Measurements from ENCODE around the gene FCGR3A. TPM values are rescaled to one million over a fixed set of nuclear protein-coding genes. Genes with fewer than 3 reads are reported as not detected.
"Not testable (repeated sequence)": the region's sequence is repeated elsewhere in the genome, so short reads cannot be mapped to it uniquely, and the experiment has no call there.

Gene FCGR3A
- total RNA-seq, 4 donors from 2014 or later, result 7.6 to 18.7 (median 10.2) TPM

DNA sequence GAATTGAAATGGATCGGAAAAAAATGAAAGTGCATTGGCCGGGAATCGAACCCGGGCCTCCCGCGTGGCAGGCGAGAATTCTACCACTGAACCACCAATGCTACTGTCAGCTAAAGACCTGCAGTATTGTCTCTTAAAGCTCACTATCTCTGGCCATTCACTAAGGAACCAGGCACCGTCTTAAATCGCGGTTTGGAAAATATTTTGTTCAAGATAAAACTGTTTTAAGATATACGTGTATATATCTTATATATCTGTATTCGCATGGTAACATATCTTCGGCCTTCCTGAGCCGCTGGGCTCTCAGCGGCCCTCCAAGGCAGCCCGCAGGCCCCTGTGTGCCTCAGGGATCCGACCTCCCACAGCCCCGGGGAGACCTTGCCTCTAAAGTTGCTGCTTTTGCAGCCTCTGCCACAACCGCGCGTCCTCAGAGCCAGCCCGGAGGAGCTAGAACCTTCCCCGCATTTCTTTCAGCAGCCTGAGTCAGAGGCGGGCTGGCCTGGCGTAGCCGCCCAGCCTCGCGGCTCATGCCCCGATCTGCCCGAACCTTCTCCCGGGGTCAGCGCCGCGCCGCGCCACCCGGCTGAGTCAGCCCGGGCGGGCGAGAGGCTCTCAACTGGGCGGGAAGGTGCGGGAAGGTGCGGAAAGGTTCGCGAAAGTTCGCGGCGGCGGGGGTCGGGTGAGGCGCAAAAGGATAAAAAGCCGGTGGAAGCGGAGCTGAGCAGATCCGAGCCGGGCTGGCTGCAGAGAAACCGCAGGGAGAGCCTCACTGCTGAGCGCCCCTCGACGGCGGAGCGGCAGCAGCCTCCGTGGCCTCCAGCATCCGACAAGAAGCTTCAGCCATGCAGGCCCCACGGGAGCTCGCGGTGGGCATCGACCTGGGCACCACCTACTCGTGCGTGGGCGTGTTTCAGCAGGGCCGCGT, 25.5 kb downstream of the FCGR3A start, which contains the start of gene HSPA6:
Gene HSPA6 (plus strand): TSS at position 724 of the 925 bp plus-strand sequence. CDS start 119 bp downstream, at position 843.
- H3K36me3 ChIP-seq; H3K9me3 ChIP-seq; H3K4me1 ChIP-seq; intact Hi-C loops (cut with DNase I); H3K27me3 ChIP-seq: not testable (repeated sequence)
- Histone ChIP-seq H3K27ac (replicated peaks in 1 of 4) (peak within 1 kb of the TSS; percentile 68 to 85 (median 85)), H3K4me3 (peak within 1 kb of the TSS; percentile 66 to 84 (median 78))
- peak in 1 of 2 donors; percentile 38 for TF ChIP-seq POLR2AphosphoS5 (IDR thresholded peaks at IDR 0.05)
- DNase-seq (ENCODE audit: extremely low spot score), result peak; percentile 94
- WGBS, result 0% methylated on average over 18 of the region's 72 CpGs

GRCh38 chr1:161523041-161523816, 26.4 kb downstream of the FCGR3A start:
- intact Hi-C loops (cut with DNase I); H3K27me3 ChIP-seq; DNase-seq (ENCODE audit: extremely low spot score); H3K4me1 ChIP-seq; H3K36me3 ChIP-seq; H3K9me3 ChIP-seq: not testable (repeated sequence)
- peak overlapping the region in 2 of 4 donors; percentile 85 for H3K27ac ChIP-seq (replicated peaks in 1 of 4)
- WGBS, result 77% methylated on average over 16 of the region's 20 CpGs
- peak overlapping the region; percentile 66 to 84 (median 78) for H3K4me3 ChIP-seq

DNA sequence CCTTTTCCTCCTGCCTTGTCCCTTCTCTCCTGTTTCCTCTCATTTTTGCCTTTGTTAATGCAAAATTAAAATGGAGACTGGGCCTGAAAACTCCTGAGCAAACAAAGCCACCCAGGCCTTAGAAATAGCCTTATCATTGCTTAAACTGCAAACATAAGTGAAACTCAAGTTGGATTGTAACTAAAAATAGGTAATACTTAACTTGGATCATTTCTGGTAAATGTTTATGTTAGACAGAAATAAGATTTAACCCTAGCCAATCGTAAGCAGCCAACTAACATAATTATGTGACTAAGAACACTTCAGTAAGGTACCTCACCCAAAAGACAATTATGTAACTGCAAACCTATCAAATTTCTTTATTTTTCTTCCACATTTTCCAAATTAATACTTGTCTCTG, 35.7 kb downstream of the FCGR3A start:
- 60% methylated on average over 1 of the region's 1 CpG for WGBS
- Histone ChIP-seq H3K4me1 (peaks cover 0 to 28% (median 24%) of the 10 kb centered on the region in 4 donors), H3K27ac (replicated peaks in 1 of 4) (peak overlapping the region; percentile 54 to 78 (median 72))
- intact Hi-C loops (cut with DNase I); H3K36me3 ChIP-seq; DNase-seq (ENCODE audit: extremely low spot score); H3K4me3 ChIP-seq; H3K27me3 ChIP-seq; H3K9me3 ChIP-seq: not testable (repeated sequence)

GRCh38 chr1:161513448-161513780, 36.2 kb downstream of the FCGR3A start:
- WGBS, result no CpG with 5 or more reads among the region's 1 CpG
- Histone ChIP-seq H3K4me1 (peaks cover 0 to 28% (median 24%) of the 10 kb centered on the region in 4 donors), H3K27ac (replicated peaks in 1 of 4) (peak overlapping the region; percentile 54 to 78 (median 72))
- H3K4me3 ChIP-seq; H3K27me3 ChIP-seq; intact Hi-C loops (cut with DNase I); H3K9me3 ChIP-seq; DNase-seq (ENCODE audit: extremely low spot score); H3K36me3 ChIP-seq: not testable (repeated sequence)

GRCh38 chr1:161512636-161513447, 36.8 kb downstream of the FCGR3A start:
- intact Hi-C loops (cut with DNase I); DNase-seq (ENCODE audit: extremely low spot score); H3K27me3 ChIP-seq; H3K4me3 ChIP-seq; H3K9me3 ChIP-seq; H3K36me3 ChIP-seq: not testable (repeated sequence)
- Histone ChIP-seq H3K4me1 (peaks cover 0 to 28% (median 24%) of the 10 kb centered on the region in 4 donors), H3K27ac (replicated peaks in 1 of 4) (peak overlapping the region in 1 of 4 donors; percentile 12)
- WGBS, result 90% methylated on average over 6 of the region's 6 CpGs

DNA sequence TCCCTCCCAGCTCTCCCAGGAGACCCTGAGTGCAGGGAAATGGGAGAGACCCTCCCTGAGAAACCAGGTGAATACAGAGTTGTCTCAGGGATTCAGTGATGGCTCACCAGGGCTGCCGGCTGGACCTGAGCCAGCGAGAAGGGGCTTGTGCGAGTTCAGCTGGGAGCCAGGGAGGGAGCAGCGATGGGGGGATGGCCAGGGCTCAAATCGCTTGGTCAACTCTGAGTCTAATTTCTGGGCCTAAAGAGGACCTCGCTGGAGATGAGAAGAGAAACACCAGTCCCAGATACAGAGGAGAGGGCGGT, 37.9 kb downstream of the FCGR3A start:
- no peak for DNase-seq (ENCODE audit: extremely low spot score)
- 79% methylated on average over 7 of the region's 7 CpGs for WGBS
- no peak for TF ChIP-seq POLR2A (IDR thresholded peaks at IDR 0.05; ENCODE audit: low read depth)

DNA sequence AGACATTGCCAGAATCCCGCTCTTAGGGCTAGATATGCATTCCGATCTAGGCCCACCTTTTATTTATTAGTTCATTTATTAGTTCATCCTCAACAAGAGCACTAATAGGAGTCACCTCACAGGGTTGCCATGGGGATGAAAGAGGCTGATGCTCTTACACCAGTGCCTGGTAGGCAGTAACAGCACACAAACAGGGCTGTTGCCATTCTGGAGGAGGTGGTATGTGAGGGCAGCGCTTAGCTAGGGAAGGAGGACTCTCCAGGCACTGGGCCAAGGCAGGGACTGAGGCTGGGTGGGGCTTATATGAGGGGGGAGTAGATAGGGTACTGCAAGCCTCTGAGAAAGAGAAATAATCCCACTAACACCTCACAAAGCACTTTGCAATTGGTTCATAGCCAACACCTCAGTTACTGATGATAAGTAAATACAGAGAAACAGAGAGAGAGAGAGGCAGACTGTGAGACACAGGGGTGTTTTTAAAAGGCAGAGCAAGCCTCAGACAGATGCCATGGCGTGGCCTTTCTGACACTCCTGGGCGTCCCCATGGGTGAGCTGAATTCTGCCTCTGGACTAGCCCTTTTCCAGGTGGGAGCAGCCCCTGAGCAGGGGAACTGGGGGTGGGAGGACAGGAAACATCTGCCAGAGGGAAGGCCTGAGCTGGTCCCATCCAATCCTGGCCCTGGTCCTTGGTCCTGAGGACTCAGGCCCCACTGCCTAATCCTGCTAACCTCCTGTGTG, 38.4 kb downstream of the FCGR3A start:
- 92% methylated on average over 5 of the region's 5 CpGs for WGBS
- Histone ChIP-seq H3K4me1 (peaks cover 0 to 35% (median 24%) of the 10 kb centered on the region in 4 donors), H3K27ac (replicated peaks in 1 of 4) (no peak overlapping the region), H3K9me3 (no peaks in the 10 kb centered on the region), H3K27me3 (peaks cover 0 to 5% (median 0%) of the 10 kb centered on the region in 4 donors), H3K36me3 (no peaks in the 10 kb centered on the region), H3K4me3 (no peak overlapping the region)
- DNase-seq (ENCODE audit: extremely low spot score), result no peak
- intact Hi-C loops (cut with DNase I), result no loop called here
- no peak for TF ChIP-seq EP300 (IDR thresholded peaks at IDR 0.05)
- TF ChIP-seq, protein P1, sequence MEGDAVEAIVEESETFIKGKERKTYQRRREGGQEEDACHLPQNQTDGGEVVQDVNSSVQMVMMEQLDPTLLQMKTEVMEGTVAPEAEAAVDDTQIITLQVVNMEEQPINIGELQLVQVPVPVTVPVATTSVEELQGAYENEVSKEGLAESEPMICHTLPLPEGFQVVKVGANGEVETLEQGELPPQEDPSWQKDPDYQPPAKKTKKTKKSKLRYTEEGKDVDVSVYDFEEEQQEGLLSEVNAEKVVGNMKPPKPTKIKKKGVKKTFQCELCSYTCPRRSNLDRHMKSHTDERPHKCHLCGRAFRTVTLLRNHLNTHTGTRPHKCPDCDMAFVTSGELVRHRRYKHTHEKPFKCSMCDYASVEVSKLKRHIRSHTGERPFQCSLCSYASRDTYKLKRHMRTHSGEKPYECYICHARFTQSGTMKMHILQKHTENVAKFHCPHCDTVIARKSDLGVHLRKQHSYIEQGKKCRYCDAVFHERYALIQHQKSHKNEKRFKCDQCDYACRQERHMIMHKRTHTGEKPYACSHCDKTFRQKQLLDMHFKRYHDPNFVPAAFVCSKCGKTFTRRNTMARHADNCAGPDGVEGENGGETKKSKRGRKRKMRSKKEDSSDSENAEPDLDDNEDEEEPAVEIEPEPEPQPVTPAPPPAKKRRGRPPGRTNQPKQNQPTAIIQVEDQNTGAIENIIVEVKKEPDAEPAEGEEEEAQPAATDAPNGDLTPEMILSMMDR (IDR thresholded peaks at IDR 0.05), result no peak
- no peak for TF ChIP-seq POLR2AphosphoS5 (IDR thresholded peaks at IDR 0.05)
- TF ChIP-seq POLR2A (IDR thresholded peaks at IDR 0.05; ENCODE audit: low read depth), result no peak

More for the DNA sequence above, 37.9 kb downstream of the FCGR3A start:
- no peaks in the 10 kb centered on the region for H3K36me3 ChIP-seq
- intact Hi-C loops (cut with DNase I), result no loop called here
- H3K4me1 ChIP-seq, result peaks cover 0 to 32% (median 24%) of the 10 kb centered on the region in 4 donors
- H3K27me3 ChIP-seq, result no peaks in the 10 kb centered on the region
- no peak overlapping the region for H3K27ac ChIP-seq (replicated peaks in 1 of 4)
- no peaks in the 10 kb centered on the region for H3K9me3 ChIP-seq
- no peak overlapping the region for H3K4me3 ChIP-seq
